ENCODE measurements around the gene IQGAP3. TPM values are rescaled to one million over a fixed set of nuclear protein-coding genes. Genes with fewer than 3 reads are reported as not detected.

IQGAP3 gene
- total and polyA plus RNA-seq, 2 experiments from 2014 or later: 5.2 to 5.7 TPM

DNA sequence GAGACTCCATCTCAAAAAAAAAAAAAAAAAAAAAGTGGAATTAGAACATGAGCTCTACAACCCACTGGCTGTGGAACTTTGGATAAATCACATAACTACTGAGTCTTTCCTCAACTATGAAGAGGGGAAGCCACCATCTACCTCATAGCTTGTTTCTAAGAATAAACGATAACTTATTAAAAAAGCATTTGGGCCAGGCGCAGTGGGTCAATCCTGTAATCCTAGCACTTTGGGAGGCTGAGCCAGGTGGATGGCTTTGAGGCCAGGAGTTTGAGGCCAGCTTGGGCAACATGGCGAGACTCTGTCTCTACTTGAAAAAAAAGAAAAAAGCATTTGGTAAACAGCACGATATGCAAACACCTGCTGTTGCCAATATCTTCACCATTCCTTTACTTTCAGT, 40.0 kb downstream of the IQGAP3 start:
- no peaks in the 10 kb centered on the region for H3K79me2 ChIP-seq
- H3K27ac ChIP-seq: no peak overlapping the region
- H3K9me2 ChIP-seq (replicated peaks; ENCODE audit: insufficient read depth): no peaks in the 10 kb centered on the region
- no peak overlapping the region for H3K4me2 ChIP-seq
- H4K20me1 ChIP-seq (ENCODE audit: insufficient read depth, poor library complexity, severe bottlenecking): no peaks in the 10 kb centered on the region
- TF ChIP-seq EZH2phosphoT487 (IDR thresholded peaks at IDR 0.05; ENCODE audit: low read depth, severe bottlenecking, unreplicated experiment): no peak
- 95% methylated on average over 4 of the region's 4 CpGs for WGBS (ENCODE audit: low lambda C conversion rate, missing lambda C conversion rate)
- no peak overlapping the region for H2AFZ ChIP-seq
- H3K9me3 ChIP-seq (ENCODE audit: low read depth): no peaks in the 10 kb centered on the region
- no peaks in the 10 kb centered on the region for H3K4me1 ChIP-seq (ENCODE audit: insufficient read depth)
- H3K27me3 ChIP-seq: no peaks in the 10 kb centered on the region
- no peaks in the 10 kb centered on the region for H3K36me3 ChIP-seq (replicated peaks; ENCODE audit: insufficient read depth, low read depth)
- DNase-seq (ENCODE audit: low spot score): no peak
- no peak overlapping the region for H3K4me3 ChIP-seq

DNA sequence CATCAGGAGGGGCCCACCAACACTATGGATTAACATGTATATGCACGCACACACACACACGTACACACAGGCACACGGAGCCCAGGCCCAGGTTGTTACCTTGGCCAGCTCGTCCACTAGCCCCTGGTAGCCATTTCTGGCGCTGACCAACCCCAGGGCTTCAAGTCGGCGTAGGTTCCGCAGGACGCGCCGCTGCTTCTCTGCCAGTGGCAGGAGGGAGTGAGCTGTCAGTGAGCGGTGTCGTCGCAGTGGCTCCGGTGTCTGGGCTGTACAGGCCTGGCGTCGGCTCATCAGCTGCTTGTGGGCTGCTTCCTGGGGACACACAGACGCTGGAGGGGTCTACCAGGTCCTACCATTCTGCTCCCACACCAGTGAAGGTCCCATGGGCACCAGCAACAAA, 42.4 kb downstream of the IQGAP3 start:
- no peaks in the 10 kb centered on the region for H3K79me2 ChIP-seq
- TF ChIP-seq EZH2 (IDR thresholded peaks at IDR 0.05; ENCODE audit: borderline replicate concordance): no peak
- TF ChIP-seq EZH2phosphoT487 (IDR thresholded peaks at IDR 0.05; ENCODE audit: low read depth, severe bottlenecking, unreplicated experiment): no peak
- TF ChIP-seq, protein P1, sequence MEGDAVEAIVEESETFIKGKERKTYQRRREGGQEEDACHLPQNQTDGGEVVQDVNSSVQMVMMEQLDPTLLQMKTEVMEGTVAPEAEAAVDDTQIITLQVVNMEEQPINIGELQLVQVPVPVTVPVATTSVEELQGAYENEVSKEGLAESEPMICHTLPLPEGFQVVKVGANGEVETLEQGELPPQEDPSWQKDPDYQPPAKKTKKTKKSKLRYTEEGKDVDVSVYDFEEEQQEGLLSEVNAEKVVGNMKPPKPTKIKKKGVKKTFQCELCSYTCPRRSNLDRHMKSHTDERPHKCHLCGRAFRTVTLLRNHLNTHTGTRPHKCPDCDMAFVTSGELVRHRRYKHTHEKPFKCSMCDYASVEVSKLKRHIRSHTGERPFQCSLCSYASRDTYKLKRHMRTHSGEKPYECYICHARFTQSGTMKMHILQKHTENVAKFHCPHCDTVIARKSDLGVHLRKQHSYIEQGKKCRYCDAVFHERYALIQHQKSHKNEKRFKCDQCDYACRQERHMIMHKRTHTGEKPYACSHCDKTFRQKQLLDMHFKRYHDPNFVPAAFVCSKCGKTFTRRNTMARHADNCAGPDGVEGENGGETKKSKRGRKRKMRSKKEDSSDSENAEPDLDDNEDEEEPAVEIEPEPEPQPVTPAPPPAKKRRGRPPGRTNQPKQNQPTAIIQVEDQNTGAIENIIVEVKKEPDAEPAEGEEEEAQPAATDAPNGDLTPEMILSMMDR (IDR thresholded peaks at IDR 0.05; ENCODE audit: poor library complexity): no peak
- no peak overlapping the region for H3K27ac ChIP-seq
- no peaks in the 10 kb centered on the region for H3K27me3 ChIP-seq
- no peaks in the 10 kb centered on the region for H4K20me1 ChIP-seq (ENCODE audit: insufficient read depth, poor library complexity, severe bottlenecking)
- peaks cover 3% of the 10 kb centered on the region for H3K4me1 ChIP-seq (ENCODE audit: insufficient read depth)
- H3K9me3 ChIP-seq (ENCODE audit: low read depth): no peaks in the 10 kb centered on the region
- no peak overlapping the region for H2AFZ ChIP-seq
- no peak for DNase-seq (ENCODE audit: low spot score)
- H3K4me3 ChIP-seq: no peak overlapping the region
- no peaks in the 10 kb centered on the region for H3K36me3 ChIP-seq (replicated peaks; ENCODE audit: insufficient read depth, low read depth)
- WGBS (ENCODE audit: low lambda C conversion rate, missing lambda C conversion rate): 95% methylated on average over 18 of the region's 18 CpGs
- no peaks in the 10 kb centered on the region for H3K9me2 ChIP-seq (replicated peaks; ENCODE audit: insufficient read depth)
- H3K4me2 ChIP-seq: no peak overlapping the region

DNA sequence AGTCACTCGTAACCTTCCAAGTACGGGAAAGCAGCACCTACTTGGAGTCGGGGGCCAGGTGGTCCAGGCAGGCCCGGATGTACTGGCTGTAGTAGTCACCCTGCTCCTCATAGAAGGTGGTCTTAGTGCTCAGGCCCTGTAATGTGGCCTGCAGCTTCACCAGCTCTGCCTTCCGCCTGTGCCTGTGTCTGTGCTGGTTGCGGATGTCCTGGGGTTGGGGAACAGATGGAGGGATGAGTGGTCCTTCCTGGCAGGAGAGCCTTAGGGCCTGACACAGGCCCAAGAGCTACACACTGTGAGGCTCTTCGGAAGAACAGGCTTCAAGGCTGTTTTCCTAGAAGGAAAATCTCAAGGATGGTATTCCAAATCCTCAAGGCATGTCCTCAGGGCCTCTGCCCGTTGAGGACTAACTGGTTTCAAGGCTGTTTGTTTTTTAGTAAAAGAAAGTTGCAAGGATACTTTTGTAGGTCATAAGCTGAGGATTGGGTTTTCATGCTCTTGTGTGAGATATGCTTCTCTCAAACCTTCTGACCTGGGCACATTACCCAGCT, 43.4 kb downstream of the IQGAP3 start:
- Histone ChIP-seq H3K4me2 (no peak overlapping the region), H3K9me2 (replicated peaks; ENCODE audit: insufficient read depth) (no peaks in the 10 kb centered on the region), H3K79me2 (no peaks in the 10 kb centered on the region), H3K27ac (no peak overlapping the region), H3K4me3 (no peak overlapping the region), H3K36me3 (replicated peaks; ENCODE audit: insufficient read depth, low read depth) (no peaks in the 10 kb centered on the region), H2AFZ (no peak overlapping the region), H3K4me1 (ENCODE audit: insufficient read depth) (peaks cover 8% of the 10 kb centered on the region), H3K27me3 (no peaks in the 10 kb centered on the region), H4K20me1 (ENCODE audit: insufficient read depth, poor library complexity, severe bottlenecking) (no peaks in the 10 kb centered on the region), H3K9me3 (ENCODE audit: low read depth) (no peaks in the 10 kb centered on the region)
- no peak for DNase-seq (ENCODE audit: low spot score)
- TF ChIP-seq EZH2phosphoT487 (IDR thresholded peaks at IDR 0.05; ENCODE audit: low read depth, severe bottlenecking, unreplicated experiment) (no peak), EZH2 (IDR thresholded peaks at IDR 0.05; ENCODE audit: borderline replicate concordance) (no peak)
- TF ChIP-seq, protein P1 (IDR thresholded peaks at IDR 0.05; ENCODE audit: poor library complexity): no peak
- WGBS (ENCODE audit: low lambda C conversion rate, missing lambda C conversion rate): 95% methylated on average over 8 of the region's 8 CpGs

DNA sequence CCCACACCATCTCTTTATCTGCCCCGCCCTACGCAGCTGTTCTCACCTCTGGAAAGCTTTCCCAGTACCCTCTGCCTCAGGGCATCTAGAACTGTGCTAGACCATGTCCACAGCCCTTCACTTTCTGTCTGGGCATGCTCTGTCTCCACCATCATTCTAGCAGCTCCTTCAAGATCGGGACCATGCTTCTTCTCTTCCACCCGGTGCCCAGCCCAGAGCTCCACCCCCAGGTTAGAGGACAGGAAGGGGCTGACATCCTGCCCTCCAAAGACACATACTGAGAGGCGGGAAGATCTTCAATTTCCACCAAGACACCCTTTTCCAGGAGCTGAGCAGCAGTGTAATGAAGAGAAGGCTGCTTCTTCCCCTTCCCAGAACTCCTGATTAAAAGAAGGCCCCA, 44.1 kb downstream of the IQGAP3 start:
- no peak overlapping the region for H3K4me2 ChIP-seq

More for the DNA sequence above, 44.1 kb downstream of the IQGAP3 start:
- Histone ChIP-seq H4K20me1 (ENCODE audit: insufficient read depth, poor library complexity, severe bottlenecking) (no peaks in the 10 kb centered on the region), H3K36me3 (replicated peaks; ENCODE audit: insufficient read depth, low read depth) (no peaks in the 10 kb centered on the region), H2AFZ (no peak overlapping the region), H3K27ac (no peak overlapping the region), H3K9me3 (ENCODE audit: low read depth) (no peaks in the 10 kb centered on the region), H3K27me3 (no peaks in the 10 kb centered on the region), H3K4me1 (ENCODE audit: insufficient read depth) (peaks cover 8% of the 10 kb centered on the region), H3K79me2 (no peaks in the 10 kb centered on the region), H3K4me3 (no peak overlapping the region), H3K9me2 (replicated peaks; ENCODE audit: insufficient read depth) (no peaks in the 10 kb centered on the region)
- 91% methylated on average over 5 of the region's 5 CpGs for WGBS (ENCODE audit: low lambda C conversion rate, missing lambda C conversion rate)
- DNase-seq (ENCODE audit: low spot score): no peak
- no peak for TF ChIP-seq EZH2phosphoT487 (IDR thresholded peaks at IDR 0.05; ENCODE audit: low read depth, severe bottlenecking, unreplicated experiment)
- TF ChIP-seq, protein P1 (IDR thresholded peaks at IDR 0.05; ENCODE audit: poor library complexity): no peak
- no peak for TF ChIP-seq EZH2 (IDR thresholded peaks at IDR 0.05; ENCODE audit: borderline replicate concordance)
